GM18907 (cell line): ENCODE measurements around the gene CIAPIN1.
"Not testable (repeated sequence)": the region's sequence is repeated elsewhere in the genome, so short reads cannot be mapped to it uniquely, and the experiment has no call there.

Experiments
- ATAC-seq: cut with Tn5 transposase; IDR thresholded peaks from one replicate; pipeline ENCODE4 v1.9.1; 2021; ENCODE audit warnings: mild to moderate bottlenecking, moderate library complexity; ENCODE audit not compliant: unreplicated experiment

The CIAPIN1 gene

DNA sequence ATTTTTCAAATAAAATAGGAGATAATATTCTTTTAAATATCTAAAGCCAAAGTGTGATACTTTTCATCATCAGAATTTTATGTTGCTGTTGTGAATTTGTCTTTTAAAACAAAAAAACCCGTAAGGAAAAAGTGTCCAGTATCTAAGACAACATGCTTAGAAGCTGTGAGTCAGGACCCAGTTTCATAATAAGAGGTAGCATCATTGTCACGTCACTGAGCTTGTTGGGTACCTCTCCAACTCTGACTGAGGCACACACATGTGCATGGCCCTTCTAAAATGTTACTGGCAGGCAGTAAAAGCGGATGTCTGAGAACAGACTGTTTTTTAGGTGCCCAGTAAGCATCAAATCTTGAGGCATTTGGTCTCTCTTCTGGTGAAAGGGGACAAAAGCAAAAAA, 2.5 kb downstream of the CIAPIN1 start:
- no peak for ATAC-seq

- not testable (repeated sequence) for ATAC-seq
Measured at GRCh38 chr16:57440551-57440950, 6.6 kb downstream of the CIAPIN1 start.

GRCh38 chr16:57439947-57440346, 7.2 kb downstream of the CIAPIN1 start:
- ATAC-seq = not testable (repeated sequence)

- no peak for ATAC-seq
Measured at GRCh38 chr16:57435838-57436237, 11.3 kb downstream of the CIAPIN1 start.

- no peak for ATAC-seq
Measured at GRCh38 chr16:57434003-57434402, 13.2 kb downstream of the CIAPIN1 start.

DNA sequence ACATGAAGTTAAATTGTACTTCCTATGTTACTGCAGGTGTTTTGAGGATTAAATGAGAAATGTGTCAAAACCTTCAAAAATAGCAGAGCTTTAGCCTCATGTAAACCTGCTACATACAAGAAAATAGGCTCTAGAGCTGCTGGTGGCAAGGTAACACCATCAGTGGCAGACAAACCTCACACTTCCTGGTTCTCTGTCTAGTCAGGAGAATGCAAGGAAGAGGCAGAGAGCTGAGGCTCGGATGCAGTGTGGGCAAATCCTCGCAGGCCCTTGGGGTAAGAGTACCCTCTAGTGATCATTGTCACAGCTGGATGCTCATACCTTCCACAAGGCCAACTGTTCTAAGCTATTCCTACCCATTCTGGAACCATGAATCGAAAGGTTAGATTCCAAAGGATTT, 14.2 kb downstream of the CIAPIN1 start:
- no peak for ATAC-seq

- no peak for ATAC-seq
Measured at GRCh38 chr16:57432505-57432904, 14.7 kb downstream of the CIAPIN1 start.

GRCh38 chr16:57430955-57431354, 16.2 kb downstream of the CIAPIN1 start:
- no peak for ATAC-seq

DNA sequence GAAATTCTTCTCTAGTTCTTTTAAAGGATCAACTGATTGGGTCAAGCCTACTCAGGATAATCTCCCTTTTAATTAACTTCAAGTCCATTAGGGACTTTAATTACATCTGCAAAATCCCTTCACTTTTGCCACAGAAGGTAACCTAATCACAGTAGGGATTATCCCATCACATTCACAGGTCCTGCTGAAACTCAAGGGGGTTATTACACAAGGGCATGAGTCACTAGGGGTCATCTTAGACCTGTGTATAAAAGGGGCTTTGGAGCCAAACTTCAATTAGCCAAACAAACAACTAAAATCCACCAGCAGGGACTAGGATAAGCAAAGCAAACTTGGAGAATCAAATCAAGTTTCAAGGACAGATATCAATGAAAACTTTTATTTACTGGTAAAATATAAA, 19.4 kb downstream of the CIAPIN1 start:
- ATAC-seq = no peak

DNA sequence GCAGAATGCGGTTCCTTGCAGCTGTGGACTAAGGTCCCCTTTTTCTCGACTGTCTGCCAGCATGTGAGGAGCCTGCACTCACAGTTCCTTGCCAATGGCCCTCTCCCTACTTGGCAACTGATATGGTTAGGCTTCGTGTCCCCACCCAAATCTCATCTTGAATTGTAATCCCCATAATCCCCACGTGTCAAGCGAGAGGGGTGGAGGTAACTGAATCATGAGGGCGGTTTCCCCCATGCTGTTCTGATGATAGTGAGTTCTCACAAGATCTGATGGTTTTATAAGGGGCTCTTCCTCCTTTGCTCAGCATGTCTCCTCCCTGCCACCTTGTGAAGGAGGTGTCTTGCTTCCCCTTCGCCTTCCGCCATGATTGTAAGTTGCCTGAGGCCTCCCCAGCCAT, 19.9 kb downstream of the CIAPIN1 start:
- ATAC-seq = no peak

DNA sequence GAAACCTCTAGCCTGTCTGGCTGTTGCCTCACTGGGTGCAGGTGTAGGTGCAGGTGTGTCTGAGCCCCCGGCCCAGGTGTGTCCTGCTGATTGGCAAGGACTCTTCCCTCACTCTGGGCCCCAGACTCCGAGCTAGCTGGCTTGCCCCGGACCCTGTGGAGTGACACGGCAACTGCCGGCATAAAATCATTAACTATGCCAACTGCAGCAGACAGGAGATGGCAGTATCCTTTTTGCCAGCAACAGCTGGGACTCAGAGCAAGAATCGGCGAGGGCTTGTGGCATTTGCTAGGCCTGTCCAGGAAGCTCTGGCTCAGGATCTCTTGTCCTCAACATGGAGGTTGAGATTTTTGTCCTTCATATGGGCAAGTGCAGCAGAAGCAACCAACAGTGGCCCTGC, 20.8 kb downstream of the CIAPIN1 start:
- no peak for ATAC-seq

GRCh38 chr16:57424583-57424982, 22.6 kb downstream of the CIAPIN1 start:
- no peak for ATAC-seq

GRCh38 chr16:57423152-57423551, 24.0 kb downstream of the CIAPIN1 start:
- no peak for ATAC-seq

DNA sequence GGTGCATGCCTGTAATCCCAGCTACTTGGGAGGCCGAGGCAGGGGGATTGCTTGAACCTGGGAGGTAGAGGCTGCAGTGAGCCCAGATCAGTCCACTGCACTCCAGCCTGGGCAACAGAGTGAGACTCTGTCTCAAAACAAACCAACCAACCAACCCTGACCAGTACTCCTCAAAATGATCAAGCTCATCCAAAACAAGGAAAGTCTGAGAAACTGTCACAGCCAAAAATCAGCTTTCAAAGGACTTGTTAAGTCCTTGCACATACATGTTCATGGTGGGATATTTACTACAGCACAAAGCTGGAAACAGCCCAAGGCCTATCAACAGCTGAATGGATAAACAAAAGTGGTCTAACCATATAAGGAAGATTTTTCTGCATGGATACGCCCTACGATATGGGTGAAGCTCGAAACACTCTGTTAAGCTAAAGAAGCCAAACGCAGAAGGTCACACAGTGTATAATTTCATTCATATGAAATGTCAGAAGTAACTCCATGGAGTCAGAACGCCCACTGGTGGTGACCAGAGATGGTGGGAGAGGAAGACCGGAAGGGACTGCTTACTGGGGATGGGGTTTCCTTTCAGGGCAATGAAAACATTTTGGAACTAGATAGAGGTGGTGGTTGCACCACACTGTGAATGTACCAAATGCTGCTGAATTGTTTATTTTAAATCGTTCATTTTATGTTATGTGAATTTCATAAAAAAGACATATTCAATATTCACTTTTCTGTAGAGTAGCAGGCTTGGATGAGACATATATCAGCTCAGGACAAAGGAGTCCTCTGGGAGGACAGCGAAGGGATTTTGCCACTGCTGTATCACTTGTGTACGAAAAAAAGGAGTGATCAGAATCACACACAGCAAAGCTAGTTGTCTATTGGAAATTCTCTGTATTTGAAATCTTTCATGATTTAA, 24.9 kb downstream of the CIAPIN1 start:
- ATAC-seq = no peak

DNA sequence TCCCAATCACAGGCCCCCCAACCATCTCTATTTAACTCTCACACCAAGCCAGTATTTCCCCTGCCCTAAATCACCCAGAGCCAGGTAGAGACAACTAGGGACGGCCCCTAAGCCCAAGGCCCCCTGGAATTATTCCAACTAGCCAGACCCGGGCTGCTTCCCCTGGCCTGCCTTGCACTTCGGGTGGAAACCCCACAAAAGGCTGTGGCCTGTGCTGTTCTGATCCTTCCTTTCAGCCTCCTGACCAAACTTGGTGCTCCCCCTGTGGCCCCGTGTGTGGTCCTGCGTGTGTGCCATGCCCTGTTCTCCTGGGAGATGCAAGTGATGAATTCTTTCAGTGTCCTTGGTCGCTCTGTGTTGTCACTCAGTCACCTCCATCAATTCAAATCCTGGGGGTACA, 27.7 kb downstream of the CIAPIN1 start:
- ATAC-seq = no peak

DNA sequence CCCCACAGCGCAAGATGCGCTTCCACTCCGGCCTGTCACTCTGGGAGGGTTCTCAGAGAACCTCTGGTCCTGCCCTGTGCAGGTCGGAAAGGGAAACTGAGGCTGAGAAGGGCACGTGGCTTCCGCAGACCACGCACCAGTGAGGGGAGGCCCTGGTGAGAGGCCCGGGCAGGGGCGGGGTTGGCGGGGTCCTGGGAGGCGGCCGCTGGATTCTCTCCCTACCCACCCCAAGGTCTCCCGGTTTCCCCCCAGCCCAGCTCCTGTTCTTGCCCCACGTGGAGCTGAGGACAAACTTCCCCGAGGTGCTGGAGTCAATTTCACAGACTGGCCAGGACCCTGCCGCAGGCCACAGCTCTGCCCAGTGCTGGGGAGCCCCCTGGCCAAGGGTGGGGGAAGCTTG, 31.1 kb downstream of the CIAPIN1 start:
- no peak for ATAC-seq

DNA sequence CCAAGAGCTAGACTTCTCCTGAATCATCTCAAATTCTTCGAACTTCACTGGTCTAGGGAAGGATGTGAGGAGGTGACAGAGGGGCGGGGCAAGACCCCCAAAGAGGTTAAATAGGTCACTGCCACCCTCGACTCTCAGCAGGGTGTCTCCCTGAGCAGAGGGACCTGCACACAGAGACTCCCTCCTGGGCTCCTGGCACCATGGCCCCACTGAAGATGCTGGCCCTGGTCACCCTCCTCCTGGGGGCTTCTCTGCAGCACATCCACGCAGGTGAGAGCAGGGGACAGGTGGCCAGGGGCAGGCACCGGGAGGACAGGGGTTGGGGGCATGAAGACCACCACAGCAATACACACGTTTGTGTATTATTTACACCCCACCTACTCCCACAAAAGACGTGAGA, 33.5 kb downstream of the CIAPIN1 start:
- no peak for ATAC-seq

DNA sequence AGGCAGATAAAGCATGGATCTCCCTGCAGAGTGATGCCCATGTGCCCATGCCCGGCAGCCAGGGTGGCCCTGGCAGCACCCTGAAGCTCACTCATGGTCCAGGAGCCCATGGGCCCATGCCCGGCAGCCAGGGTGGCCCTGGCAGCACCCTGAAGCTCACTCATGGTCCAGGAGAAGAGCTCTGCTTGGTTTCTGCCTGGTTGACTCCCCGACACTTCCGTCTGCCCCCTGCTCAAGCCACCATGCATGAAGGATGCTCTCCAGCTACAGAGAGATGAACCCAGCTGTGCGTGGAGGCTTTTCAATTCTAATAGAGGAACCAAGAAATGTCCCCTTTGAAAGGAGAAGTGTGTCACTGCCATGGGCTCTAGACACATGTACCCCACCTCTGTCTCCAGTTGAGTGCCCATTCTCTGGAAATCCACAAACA, 33.9 kb downstream of the CIAPIN1 start:
- peak; percentile 62 for ATAC-seq

DNA sequence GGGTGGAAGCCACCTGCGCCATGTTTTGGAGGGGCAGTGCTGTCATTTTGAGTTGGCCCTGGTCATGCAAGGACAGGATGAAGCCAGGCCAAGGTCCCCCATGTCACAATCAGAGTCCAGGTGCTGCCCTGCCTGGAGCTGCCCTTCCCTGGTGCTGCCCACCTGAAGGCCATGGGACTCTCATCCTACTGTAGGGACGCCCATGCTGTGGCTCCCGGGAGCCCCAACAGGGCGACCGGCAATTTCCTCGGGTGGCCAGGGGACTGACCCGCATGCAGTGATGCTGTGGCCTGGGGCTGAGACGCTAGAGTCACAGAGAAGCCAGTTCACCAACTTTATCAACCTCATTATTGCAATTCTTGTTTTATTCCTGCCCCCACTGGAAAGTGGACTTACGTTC, 34.6 kb downstream of the CIAPIN1 start:
- no peak for ATAC-seq

DNA sequence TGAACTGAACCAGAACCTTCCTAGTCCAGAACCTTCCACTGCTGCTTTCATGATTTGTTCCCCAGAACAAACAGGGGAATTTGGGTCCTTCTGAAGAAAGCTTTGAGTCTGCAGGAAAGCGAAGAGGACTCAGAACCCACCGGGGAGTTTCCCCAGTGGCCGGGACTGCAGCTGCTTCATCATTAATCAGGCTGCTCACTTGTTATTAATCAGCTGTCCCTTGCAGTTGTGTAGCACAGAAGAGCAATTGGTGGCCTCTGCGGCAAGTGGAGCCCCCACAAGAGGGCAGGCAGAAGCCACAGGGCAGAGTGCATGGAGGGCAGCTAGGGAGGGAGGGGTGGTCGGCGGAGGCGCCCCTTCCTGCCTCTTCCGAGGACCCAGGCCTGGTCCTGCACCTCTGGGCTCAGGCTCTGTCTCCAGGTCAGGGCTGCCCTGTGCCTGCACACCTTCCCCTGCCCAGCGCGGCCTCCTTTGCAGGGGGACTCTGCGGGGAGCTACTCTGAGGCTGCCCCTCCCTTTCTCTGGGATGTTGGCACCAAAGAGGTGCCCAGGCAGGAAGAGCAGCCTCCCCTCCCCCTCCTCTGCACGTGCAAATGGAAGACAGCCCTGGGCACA, 35.7 kb downstream of the CIAPIN1 start:
- peak; percentile 46 for ATAC-seq

GRCh38 chr16:57409870-57410587, 37.2 kb downstream of the CIAPIN1 start:
- no peak for ATAC-seq

DNA sequence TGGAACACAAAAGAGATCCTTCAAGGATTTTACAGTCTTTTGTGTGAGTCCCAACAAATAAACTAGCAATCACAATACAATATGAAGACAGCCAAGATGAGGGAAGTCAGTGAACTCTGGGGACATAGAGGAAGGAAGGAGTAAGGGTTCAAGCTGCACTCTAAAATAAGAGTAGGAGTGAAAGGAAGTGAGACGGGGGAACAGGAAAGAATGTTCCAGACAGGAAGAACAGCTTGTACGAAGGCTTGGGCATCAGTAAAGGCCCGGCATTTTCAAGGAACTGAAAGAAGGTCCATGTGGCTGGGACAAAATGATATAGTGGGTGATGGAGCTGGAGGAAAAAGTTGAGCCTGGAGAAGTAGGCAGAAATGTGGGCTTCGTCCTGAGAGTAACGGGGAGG, 38.1 kb downstream of the CIAPIN1 start:
- ATAC-seq = no peak
